ENCODE measurements around the gene FIGN. TPM values are rescaled to one million over a fixed set of nuclear protein-coding genes. Genes with fewer than 3 reads are reported as not detected.

FIGN gene
- total and polyA plus RNA-seq, 2 of the 13 experiments (the other 11 are each of a cell fraction or from before 2014, with no cell fraction given), result 6.6 to 6.7 TPM

DNA sequence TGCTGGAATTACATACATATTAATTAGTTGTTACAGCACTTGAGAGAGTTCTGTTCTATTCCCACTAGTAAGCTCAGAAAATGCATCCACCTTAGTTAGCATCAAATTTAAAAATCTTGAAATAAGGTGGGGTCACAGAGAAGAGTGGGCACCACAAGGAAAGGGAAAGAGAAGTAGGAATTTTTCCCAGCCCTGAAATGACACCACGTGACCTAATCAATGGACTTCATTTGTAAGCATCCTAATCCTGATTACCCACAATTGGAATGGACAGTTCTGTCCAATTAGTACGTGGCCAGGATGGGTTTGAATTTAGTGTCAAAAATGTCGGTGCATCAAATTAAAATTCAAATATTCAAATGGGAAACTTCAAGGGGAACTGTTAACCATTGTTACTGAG, 186.8 kb downstream of the FIGN start:
- intact Hi-C loops (cut with micrococcal nuclease; ENCODE audit: unreplicated experiment), result no loop called here
- Histone ChIP-seq H3K9me3 (ENCODE audit: low read length) (no peaks in the 10 kb centered on the region), H3K79me2 (ENCODE audit: insufficient read depth, low read length) (no peaks in the 10 kb centered on the region), H3K4me2 (ENCODE audit: low read depth, low read length) (no peak overlapping the region), H4K20me1 (ENCODE audit: insufficient read depth, low read length) (no peaks in the 10 kb centered on the region), H3K9ac (ENCODE audit: insufficient read depth, low read depth, low read length) (no peak overlapping the region), H3K4me1 (ENCODE audit: insufficient read depth, low read length) (no peaks in the 10 kb centered on the region), H3K27ac (ENCODE audit: extremely low read length, insufficient read depth, low read length) (no peak overlapping the region), H3K36me3 (replicated peaks in 1 of 2; ENCODE audit: control insufficient read depth in 1 of 2, insufficient read depth in 2 of 2, low read length in 2 of 2) (no peaks in the 10 kb centered on the region), H2AFZ (ENCODE audit: low read length) (no peak overlapping the region), H3K4me3 (replicated peaks in 1 of 3; ENCODE audit: insufficient read depth in 1 of 3, low read depth in 2 of 3, low read length in 3 of 3) (no peak overlapping the region), H3K27me3 (ENCODE audit: control insufficient read depth in 1 of 2, insufficient read depth in 2 of 2, low read length in 2 of 2) (no peaks in the 10 kb centered on the region)
- no peak for FAIRE-seq
- DNase-seq (ENCODE audit: low spot score), result no peak
- ATAC-seq, result no peak
- 17% methylated on average over 3 of the region's 3 CpGs for WGBS (ENCODE audit: low lambda C conversion rate)
- BruUV-seq (replicated peaks), result no TSS peak
- in situ Hi-C loops (cut with HindIII; ENCODE audit: extremely low pct_ligation_motif_present, low pct_unique_long_range_greater_than_20kb), result no loop called here
- ChIA-PET POLR2A (no interaction called here), CTCF (ENCODE audit: low intra/inter-chr PET ratio, low total read pairs) (no interaction called here)
- TF ChIP-seq GABPA (IDR thresholded peaks at IDR 0.05; ENCODE audit: low read depth, low read length) (no peak), GABPA (CRISPR knock-in tag; IDR thresholded peaks at IDR 0.05; ENCODE audit: low read depth) (no peak), ZNF180 (CRISPR knock-in tag; IDR thresholded peaks at IDR 0.05; ENCODE audit: borderline replicate concordance, low read depth) (no peak), FOXO1 (CRISPR knock-in tag; IDR thresholded peaks at IDR 0.05) (no peak), RAD51 (IDR thresholded peaks at IDR 0.05; ENCODE audit: borderline replicate concordance) (peak; percentile 51; the same call in 1 of the 2 replicates), YY1 (IDR thresholded peaks at IDR 0.05; ENCODE audit: insufficient read depth, insufficient replicate concordance, low read depth, low read length) (no peak), ZNF354B (CRISPR knock-in tag; IDR thresholded peaks at IDR 0.05) (no peak), ZSCAN12 (CRISPR knock-in tag; IDR thresholded peaks at IDR 0.05) (no peak), TCF7 (IDR thresholded peaks at IDR 0.05; ENCODE audit: low read depth) (no peak), ZNF441 (CRISPR knock-in tag; IDR thresholded peaks at IDR 0.05; ENCODE audit: borderline replicate concordance) (no peak), ZNF777 (CRISPR knock-in tag; IDR thresholded peaks at IDR 0.05) (no peak), ZNF143 (CRISPR knock-in tag; IDR thresholded peaks at IDR 0.05) (no peak), SRF (IDR thresholded peaks at IDR 0.05; ENCODE audit: low read depth, low read length) (no peak), KAT7 (CRISPR knock-in tag; IDR thresholded peaks at IDR 0.05; ENCODE audit: borderline replicate concordance) (no peak), ONECUT2 (CRISPR knock-in tag; IDR thresholded peaks at IDR 0.05) (no peak)
- TF ChIP-seq, protein P1, sequence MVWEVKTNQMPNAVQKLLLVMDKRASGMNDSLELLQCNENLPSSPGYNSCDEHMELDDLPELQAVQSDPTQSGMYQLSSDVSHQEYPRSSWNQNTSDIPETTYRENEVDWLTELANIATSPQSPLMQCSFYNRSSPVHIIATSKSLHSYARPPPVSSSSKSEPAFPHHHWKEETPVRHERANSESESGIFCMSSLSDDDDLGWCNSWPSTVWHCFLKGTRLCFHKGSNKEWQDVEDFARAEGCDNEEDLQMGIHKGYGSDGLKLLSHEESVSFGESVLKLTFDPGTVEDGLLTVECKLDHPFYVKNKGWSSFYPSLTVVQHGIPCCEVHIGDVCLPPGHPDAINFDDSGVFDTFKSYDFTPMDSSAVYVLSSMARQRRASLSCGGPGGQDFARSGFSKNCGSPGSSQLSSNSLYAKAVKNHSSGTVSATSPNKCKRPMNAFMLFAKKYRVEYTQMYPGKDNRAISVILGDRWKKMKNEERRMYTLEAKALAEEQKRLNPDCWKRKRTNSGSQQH (CRISPR knock-in tag; IDR thresholded peaks at IDR 0.05; ENCODE audit: low read depth), result no peak
- TF ChIP-seq, protein P2, sequence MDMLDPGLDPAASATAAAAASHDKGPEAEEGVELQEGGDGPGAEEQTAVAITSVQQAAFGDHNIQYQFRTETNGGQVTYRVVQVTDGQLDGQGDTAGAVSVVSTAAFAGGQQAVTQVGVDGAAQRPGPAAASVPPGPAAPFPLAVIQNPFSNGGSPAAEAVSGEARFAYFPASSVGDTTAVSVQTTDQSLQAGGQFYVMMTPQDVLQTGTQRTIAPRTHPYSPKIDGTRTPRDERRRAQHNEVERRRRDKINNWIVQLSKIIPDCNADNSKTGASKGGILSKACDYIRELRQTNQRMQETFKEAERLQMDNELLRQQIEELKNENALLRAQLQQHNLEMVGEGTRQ (IDR thresholded peaks at IDR 0.05; ENCODE audit: low read depth, low read length), result peak; percentile 43; the same call in 1 of the 2 replicates
- TF ChIP-seq, protein P2 (CRISPR knock-in tag; IDR thresholded peaks at IDR 0.05; ENCODE audit: borderline replicate concordance), result no peak

All from HepG2 (cell line).